ENCODE results near the gene PODNL1.

Gene PODNL1

GRCh38 chr19:13888281-13888680 is 49.9 kb downstream of the PODNL1 start:
- TF ChIP-seq CTCF (IDR thresholded peaks at IDR 0.05): no peak
- Histone ChIP-seq H3K27ac (no peak overlapping the region), H3K4me3 (no peak overlapping the region)
- no peak for DNase-seq (ENCODE audit: low spot score)

GRCh38 chr19:13887517-13887916 is 50.7 kb downstream of the PODNL1 start:
- TF ChIP-seq CTCF (IDR thresholded peaks at IDR 0.05): no peak

GRCh38 chr19:13887018-13887436 is 51.2 kb downstream of the PODNL1 start:
- H3K27ac ChIP-seq: no peak overlapping the region
- H3K4me3 ChIP-seq: no peak overlapping the region
- no peak for DNase-seq (ENCODE audit: low spot score)
- TF ChIP-seq CTCF (IDR thresholded peaks at IDR 0.05): no peak

More at GRCh38 chr19:13887517-13887916, 50.7 kb downstream of the PODNL1 start:
- no peak for DNase-seq (ENCODE audit: low spot score)
- H3K4me3 ChIP-seq: no peak overlapping the region
- no peak overlapping the region for H3K27ac ChIP-seq

GRCh38 chr19:13885826-13886365 is 52.3 kb downstream of the PODNL1 start:
- no peak overlapping the region for H3K27ac ChIP-seq
- no peak overlapping the region for H3K4me3 ChIP-seq
- DNase-seq (ENCODE audit: low spot score): no peak
- no peak for TF ChIP-seq CTCF (IDR thresholded peaks at IDR 0.05)

GRCh38 chr19:13884726-13885591 is 53.3 kb downstream of the PODNL1 start:
- TF ChIP-seq CTCF (IDR thresholded peaks at IDR 0.05): no peak
- no peak overlapping the region for H3K4me3 ChIP-seq
- no peak for DNase-seq (ENCODE audit: low spot score)
- H3K27ac ChIP-seq: no peak overlapping the region

- DNase-seq (ENCODE audit: low spot score): no peak
- H3K27ac ChIP-seq: no peak overlapping the region
- TF ChIP-seq CTCF (IDR thresholded peaks at IDR 0.05): no peak
- no peak overlapping the region for H3K4me3 ChIP-seq
Observed at GRCh38 chr19:13883516-13884064, 54.6 kb downstream of the PODNL1 start.
